H1 (cell line): Measurements from ENCODE around the gene LCNL1.

Experiments used
- ASH2L ChIP-seq: fragments of 200-600, 300-600 bp; sonication (generic); IDR thresholded peaks from one replicate; pipeline ENCODE4 v1.7.1; 2017; ENCODE audit warnings: low read length
- GABPA ChIP-seq: IDR thresholded peaks from 2 replicates; pipeline ENCODE4 v1.6.1; 2011; ENCODE audit warnings: mild to moderate bottlenecking, low read length, moderate library complexity, borderline replicate concordance; ENCODE audit not compliant: insufficient read depth
- POLR2A ChIP-seq, 2 experiments: IDR thresholded peaks; 1 replicate in 1 of 2; 2 replicates in 1 of 2; pipeline ENCODE4 v1.6.1; 2011; ENCODE audit warnings: low read depth in 2 of 2, low read length in 2 of 2, mild to moderate bottlenecking in 2 of 2; ENCODE audit errors: control extremely low read depth in 1 of 2
- POLR2AphosphoS5 ChIP-seq: IDR thresholded peaks from 2 replicates; pipeline ENCODE4 v1.6.1; 2011; ENCODE audit warnings: low read depth, low read length
- SIN3A ChIP-seq, 2 experiments: IDR thresholded peaks in 1 of 2; conservative IDR thresholded peaks in 1 of 2; 2 replicates each; pipeline ENCODE4 v1.6.1; 2011 to 2012; ENCODE audit warnings: low read length in 2 of 2, improper control_type of control experiment in 1 of 2, low read depth in 1 of 2, mild to moderate bottlenecking in 1 of 2
- TEAD4 ChIP-seq: IDR thresholded peaks from 2 replicates; pipeline ENCODE4 v1.6.1; 2012; ENCODE audit warnings: low read depth, low read length, inconsistent platforms, mixed read lengths
- ZNF274 ChIP-seq: IDR thresholded peaks from 2 replicates; pipeline ENCODE4 v1.7.0; 2012; ENCODE audit warnings: low read length, borderline replicate concordance; ENCODE audit errors: extremely low read depth
- TF ChIP-seq, protein P1 (sequence below), 3 experiments: IDR thresholded peaks; 1 replicate in 2 of 3; 2 replicates in 1 of 3; pipeline versions ENCODE4 v1.5.1 to v1.6.1; 2011; ENCODE audit warnings: low read length in 3 of 3, mild to moderate bottlenecking in 3 of 3, inconsistent platforms in 2 of 3, low read depth in 1 of 3, moderate library complexity in 1 of 3; ENCODE audit not compliant: insufficient read depth in 1 of 3; ENCODE audit errors: control extremely low read depth in 1 of 3
- TF ChIP-seq, protein P2 (sequence below): IDR thresholded peaks from 2 replicates; pipeline ENCODE4 v1.6.1; 2011; ENCODE audit warnings: low read length, improper control_type of control experiment

DNA sequence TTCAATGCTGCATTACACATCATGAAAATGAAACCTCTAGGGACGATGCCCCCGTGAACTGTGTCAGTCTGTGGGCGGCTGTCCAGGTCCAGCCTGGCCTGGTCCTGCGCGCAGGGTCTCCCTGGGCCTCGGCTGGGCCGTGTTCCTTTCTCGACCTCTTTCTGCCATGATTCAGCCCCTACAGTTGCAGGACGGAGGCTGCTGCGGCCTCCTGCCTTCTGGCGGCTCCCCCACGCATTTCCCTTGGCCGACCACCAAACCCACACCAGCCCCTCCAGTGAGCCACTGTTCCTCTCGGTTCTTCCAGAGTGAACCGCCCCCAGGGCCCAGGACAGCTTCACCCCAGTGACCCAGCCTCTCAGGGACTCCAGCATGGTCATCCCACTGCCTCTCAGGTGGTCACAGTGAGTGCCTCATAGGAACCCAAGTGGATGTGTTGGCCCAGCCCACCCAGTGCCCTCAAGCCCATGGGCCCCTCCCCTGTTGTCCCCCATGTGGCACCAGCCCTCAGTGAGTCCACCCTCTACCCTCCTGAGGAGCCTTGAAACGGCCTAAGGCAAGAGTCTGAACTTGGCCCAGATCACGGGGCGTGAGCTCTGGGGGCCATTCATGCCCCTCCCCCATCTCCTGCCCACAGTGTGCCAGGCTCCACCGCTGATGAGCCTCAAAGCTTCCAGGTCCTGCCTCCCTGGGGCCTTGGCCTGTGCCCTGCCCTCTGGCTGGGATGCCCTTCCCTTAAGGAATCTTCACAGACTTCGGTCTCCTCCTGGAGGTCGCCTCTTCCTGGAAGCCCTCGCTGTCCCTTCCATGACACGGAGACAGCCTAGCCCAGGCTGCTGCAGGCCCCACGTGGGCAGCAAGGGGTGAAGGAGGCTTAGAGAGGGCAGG, 23.6 kb downstream of the LCNL1 start:
- TF ChIP-seq POLR2A (IDR thresholded peaks at IDR 0.05; ENCODE audit: control extremely low read depth in 1 of 2, low read depth in 2 of 2, low read length in 2 of 2) (no peak), ASH2L (no peak), ZNF274 (no peak), POLR2AphosphoS5 (no peak), GABPA (no peak), SIN3A (conservative IDR thresholded peaks at IDR 0.05 in 1 of 2, IDR thresholded peaks at IDR 0.05 in 1 of 2; ENCODE audit: low read depth in 1 of 2, low read length in 2 of 2) (no peak), TEAD4 (no peak)
- TF ChIP-seq, protein P1, sequence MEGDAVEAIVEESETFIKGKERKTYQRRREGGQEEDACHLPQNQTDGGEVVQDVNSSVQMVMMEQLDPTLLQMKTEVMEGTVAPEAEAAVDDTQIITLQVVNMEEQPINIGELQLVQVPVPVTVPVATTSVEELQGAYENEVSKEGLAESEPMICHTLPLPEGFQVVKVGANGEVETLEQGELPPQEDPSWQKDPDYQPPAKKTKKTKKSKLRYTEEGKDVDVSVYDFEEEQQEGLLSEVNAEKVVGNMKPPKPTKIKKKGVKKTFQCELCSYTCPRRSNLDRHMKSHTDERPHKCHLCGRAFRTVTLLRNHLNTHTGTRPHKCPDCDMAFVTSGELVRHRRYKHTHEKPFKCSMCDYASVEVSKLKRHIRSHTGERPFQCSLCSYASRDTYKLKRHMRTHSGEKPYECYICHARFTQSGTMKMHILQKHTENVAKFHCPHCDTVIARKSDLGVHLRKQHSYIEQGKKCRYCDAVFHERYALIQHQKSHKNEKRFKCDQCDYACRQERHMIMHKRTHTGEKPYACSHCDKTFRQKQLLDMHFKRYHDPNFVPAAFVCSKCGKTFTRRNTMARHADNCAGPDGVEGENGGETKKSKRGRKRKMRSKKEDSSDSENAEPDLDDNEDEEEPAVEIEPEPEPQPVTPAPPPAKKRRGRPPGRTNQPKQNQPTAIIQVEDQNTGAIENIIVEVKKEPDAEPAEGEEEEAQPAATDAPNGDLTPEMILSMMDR (IDR thresholded peaks at IDR 0.05; ENCODE audit: control extremely low read depth in 1 of 3, insufficient read depth in 1 of 3, low read depth in 1 of 3, low read length in 3 of 3): no peak
- TF ChIP-seq, protein P2, sequence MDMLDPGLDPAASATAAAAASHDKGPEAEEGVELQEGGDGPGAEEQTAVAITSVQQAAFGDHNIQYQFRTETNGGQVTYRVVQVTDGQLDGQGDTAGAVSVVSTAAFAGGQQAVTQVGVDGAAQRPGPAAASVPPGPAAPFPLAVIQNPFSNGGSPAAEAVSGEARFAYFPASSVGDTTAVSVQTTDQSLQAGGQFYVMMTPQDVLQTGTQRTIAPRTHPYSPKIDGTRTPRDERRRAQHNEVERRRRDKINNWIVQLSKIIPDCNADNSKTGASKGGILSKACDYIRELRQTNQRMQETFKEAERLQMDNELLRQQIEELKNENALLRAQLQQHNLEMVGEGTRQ: no peak
